ENCODE measurements around the gene RAI14.

RAI14 gene

GRCh38 chr5:34866989-34867471 is 210.9 kb downstream of the RAI14 start:
- no peak for DNase-seq

GRCh38 chr5:34867660-34868059 is 211.5 kb downstream of the RAI14 start:
- no peak for DNase-seq

GRCh38 chr5:34868791-34869190 is 212.7 kb downstream of the RAI14 start:
- no peak for DNase-seq

- no peak for DNase-seq
These were observed 213.1 kb downstream of the RAI14 start for GRCh38 chr5:34869256-34869655.

- no peak for DNase-seq
These were observed 214.3 kb downstream of the RAI14 start for GRCh38 chr5:34870382-34870781.

- no peak for DNase-seq
These were observed 220.1 kb downstream of the RAI14 start for GRCh38 chr5:34876275-34876674.

- no peak for DNase-seq
These were observed 225.1 kb downstream of the RAI14 start for GRCh38 chr5:34881246-34881645.

All from right hindlimb (tissue), 1 donor.